ENCODE data around the gene TNFRSF19.

Gene TNFRSF19

GRCh38 chr13:23683084-23683483 is 112.9 kb downstream of the TNFRSF19 start:
- DNase-seq (ENCODE audit: low read depth in 3 of 3) = no peak

- no peak for DNase-seq (ENCODE audit: low read depth in 3 of 3)
Measured at GRCh38 chr13:23684647-23685046, 114.4 kb downstream of the TNFRSF19 start.

GRCh38 chr13:23685416-23685815 is 115.2 kb downstream of the TNFRSF19 start:
- DNase-seq (ENCODE audit: low read depth in 3 of 3) = no peak

GRCh38 chr13:23686948-23687347 is 116.7 kb downstream of the TNFRSF19 start:
- DNase-seq (ENCODE audit: low read depth in 3 of 3) = no peak

GRCh38 chr13:23687614-23688013 is 117.4 kb downstream of the TNFRSF19 start:
- no peak for DNase-seq (ENCODE audit: low read depth in 3 of 3)

GRCh38 chr13:23688336-23688735 is 118.1 kb downstream of the TNFRSF19 start:
- no peak for DNase-seq (ENCODE audit: low read depth in 3 of 3)

- DNase-seq (ENCODE audit: low read depth in 3 of 3) = no peak
Measured at GRCh38 chr13:23690668-23691067, 120.5 kb downstream of the TNFRSF19 start.

- no peak for DNase-seq (ENCODE audit: low read depth in 3 of 3)
Measured at GRCh38 chr13:23692816-23693215, 122.6 kb downstream of the TNFRSF19 start.

GRCh38 chr13:23695196-23695595 is 125.0 kb downstream of the TNFRSF19 start:
- no peak for DNase-seq (ENCODE audit: low read depth in 3 of 3)

GRCh38 chr13:23695711-23696464 is 125.7 kb downstream of the TNFRSF19 start:
- DNase-seq (ENCODE audit: low read depth in 3 of 3) = peak; percentile 14 to 33 (median 28)

GRCh38 chr13:23696610-23697009 is 126.4 kb downstream of the TNFRSF19 start:
- no peak for DNase-seq (ENCODE audit: low read depth in 3 of 3)

GRCh38 chr13:23697772-23698313 is 127.6 kb downstream of the TNFRSF19 start:
- DNase-seq (ENCODE audit: low read depth in 3 of 3) = no peak

- DNase-seq (ENCODE audit: low read depth in 3 of 3) = no peak
Measured at GRCh38 chr13:23699271-23699670, 129.1 kb downstream of the TNFRSF19 start.

GRCh38 chr13:23701186-23701585 is 131.0 kb downstream of the TNFRSF19 start:
- DNase-seq (ENCODE audit: low read depth in 3 of 3) = no peak

GRCh38 chr13:23701636-23702035 is 131.4 kb downstream of the TNFRSF19 start:
- DNase-seq (ENCODE audit: low read depth in 3 of 3) = no peak

GRCh38 chr13:23703246-23703860 is 133.1 kb downstream of the TNFRSF19 start:
- no peak for DNase-seq (ENCODE audit: low read depth in 3 of 3)

GRCh38 chr13:23705583-23705982 is 135.4 kb downstream of the TNFRSF19 start:
- DNase-seq (ENCODE audit: low read depth in 3 of 3) = no peak

- DNase-seq (ENCODE audit: low read depth in 3 of 3) = no peak
Measured at GRCh38 chr13:23707674-23708073, 137.5 kb downstream of the TNFRSF19 start.

GRCh38 chr13:23709536-23709935 is 139.3 kb downstream of the TNFRSF19 start:
- no peak for DNase-seq (ENCODE audit: low read depth in 3 of 3)

GRCh38 chr13:23710366-23710765 is 140.2 kb downstream of the TNFRSF19 start:
- no peak for DNase-seq (ENCODE audit: low read depth in 3 of 3)

- DNase-seq (ENCODE audit: low read depth in 3 of 3) = no peak
Measured at GRCh38 chr13:23711355-23711754, 141.1 kb downstream of the TNFRSF19 start.

GRCh38 chr13:23714672-23715071 is 144.5 kb downstream of the TNFRSF19 start:
- DNase-seq (ENCODE audit: low read depth in 3 of 3) = no peak

GRCh38 chr13:23715092-23715761 is 145.0 kb downstream of the TNFRSF19 start:
- no peak for DNase-seq (ENCODE audit: low read depth in 3 of 3)
